ENCODE data around the gene KMT2B.

DNA sequence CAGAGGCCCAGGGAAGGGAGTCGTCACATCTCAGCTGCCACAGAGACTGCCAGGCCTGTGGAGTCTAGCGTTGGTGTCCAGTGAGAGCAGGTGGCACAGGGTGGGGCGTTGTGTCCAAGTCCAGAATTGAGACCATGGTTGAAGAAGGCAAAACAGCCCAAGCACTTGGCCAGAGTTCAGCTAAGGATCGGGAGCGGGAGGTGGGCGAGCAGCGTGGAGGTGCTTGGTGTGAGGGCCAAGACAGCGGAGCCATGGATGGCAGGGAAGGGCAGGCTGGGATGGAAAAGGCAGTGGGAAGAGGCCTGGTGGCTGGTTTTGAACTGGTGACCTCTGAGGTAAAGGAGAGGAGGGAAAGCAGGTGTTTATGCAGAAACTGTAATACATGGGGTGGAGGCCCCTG, 16.5 kb downstream of the KMT2B start:
- no peak for TF ChIP-seq MXD4 (CRISPR knock-in tag; IDR thresholded peaks at IDR 0.05; ENCODE audit: borderline replicate concordance)
- TF ChIP-seq, protein P1, sequence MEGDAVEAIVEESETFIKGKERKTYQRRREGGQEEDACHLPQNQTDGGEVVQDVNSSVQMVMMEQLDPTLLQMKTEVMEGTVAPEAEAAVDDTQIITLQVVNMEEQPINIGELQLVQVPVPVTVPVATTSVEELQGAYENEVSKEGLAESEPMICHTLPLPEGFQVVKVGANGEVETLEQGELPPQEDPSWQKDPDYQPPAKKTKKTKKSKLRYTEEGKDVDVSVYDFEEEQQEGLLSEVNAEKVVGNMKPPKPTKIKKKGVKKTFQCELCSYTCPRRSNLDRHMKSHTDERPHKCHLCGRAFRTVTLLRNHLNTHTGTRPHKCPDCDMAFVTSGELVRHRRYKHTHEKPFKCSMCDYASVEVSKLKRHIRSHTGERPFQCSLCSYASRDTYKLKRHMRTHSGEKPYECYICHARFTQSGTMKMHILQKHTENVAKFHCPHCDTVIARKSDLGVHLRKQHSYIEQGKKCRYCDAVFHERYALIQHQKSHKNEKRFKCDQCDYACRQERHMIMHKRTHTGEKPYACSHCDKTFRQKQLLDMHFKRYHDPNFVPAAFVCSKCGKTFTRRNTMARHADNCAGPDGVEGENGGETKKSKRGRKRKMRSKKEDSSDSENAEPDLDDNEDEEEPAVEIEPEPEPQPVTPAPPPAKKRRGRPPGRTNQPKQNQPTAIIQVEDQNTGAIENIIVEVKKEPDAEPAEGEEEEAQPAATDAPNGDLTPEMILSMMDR (IDR thresholded peaks at IDR 0.05): no peak
- no peak for TF ChIP-seq SOX15 (CRISPR knock-in tag; IDR thresholded peaks at IDR 0.05)
- TF ChIP-seq, protein P2, sequence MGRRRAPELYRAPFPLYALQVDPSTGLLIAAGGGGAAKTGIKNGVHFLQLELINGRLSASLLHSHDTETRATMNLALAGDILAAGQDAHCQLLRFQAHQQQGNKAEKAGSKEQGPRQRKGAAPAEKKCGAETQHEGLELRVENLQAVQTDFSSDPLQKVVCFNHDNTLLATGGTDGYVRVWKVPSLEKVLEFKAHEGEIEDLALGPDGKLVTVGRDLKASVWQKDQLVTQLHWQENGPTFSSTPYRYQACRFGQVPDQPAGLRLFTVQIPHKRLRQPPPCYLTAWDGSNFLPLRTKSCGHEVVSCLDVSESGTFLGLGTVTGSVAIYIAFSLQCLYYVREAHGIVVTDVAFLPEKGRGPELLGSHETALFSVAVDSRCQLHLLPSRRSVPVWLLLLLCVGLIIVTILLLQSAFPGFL (CRISPR knock-in tag; IDR thresholded peaks at IDR 0.05; ENCODE audit: borderline replicate concordance): no peak
- no peak for TF ChIP-seq NR3C1 (CRISPR knock-in tag; conservative IDR thresholded peaks at IDR 0.05; ENCODE audit: low read depth)
- TF ChIP-seq, protein P3, sequence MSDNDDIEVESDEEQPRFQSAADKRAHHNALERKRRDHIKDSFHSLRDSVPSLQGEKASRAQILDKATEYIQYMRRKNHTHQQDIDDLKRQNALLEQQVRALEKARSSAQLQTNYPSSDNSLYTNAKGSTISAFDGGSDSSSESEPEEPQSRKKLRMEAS (CRISPR knock-in tag; IDR thresholded peaks at IDR 0.05): no peak
- no peak for TF ChIP-seq RELA (CRISPR knock-in tag; IDR thresholded peaks at IDR 0.05; ENCODE audit: borderline replicate concordance)
